B cell (primary cell): Measurements from ENCODE around the gene GPC5. TPM values are rescaled to one million over a fixed set of nuclear protein-coding genes. Genes with fewer than 3 reads are reported as not detected.

Source experiments
- ATAC-seq: fragments of 200-7000 bp; cut with Tn5 transposase; one replicate; pipeline ENCODE4 v1.10.0; 2021; ENCODE audit warnings: low read depth, mild to moderate bottlenecking, moderate number of reproducible peaks, moderate library complexity
- CTCF ChIA-PET: fragments of 350-600 bp; sonication (Branson Sonifier 250); formaldehyde crosslinking; loops from one replicate; lab custom pipeline; 2021; ENCODE audit warnings: antibody characterized with exemption, inconsistent platforms; lab: Charles Lee
- POLR2A ChIA-PET: fragments of 350-600 bp; sonication (Branson Sonifier 250); formaldehyde crosslinking; loops from one replicate; lab custom pipeline; 2021; ENCODE audit warnings: antibody characterized with exemption; lab: Charles Lee
- DNase-seq: peaks from one replicate; pipeline ENCODE4 v3.0.0; 2013
- H2AFZ ChIP-seq: 2 replicates; pipeline ENCODE4 v1.6.1; 2012; ENCODE audit warnings: mild to moderate bottlenecking, low read depth, low read length; ENCODE audit not compliant: insufficient read depth, poor library complexity, severe bottlenecking
- H3K27ac ChIP-seq, 2 donors: 1 replicate in 1 of 2; 2 replicates in 1 of 2; pipeline ENCODE4 v1.5.1; 2012 to 2013; ENCODE audit warnings: low read length in 2 of 2, mild to moderate bottlenecking in 2 of 2, moderate library complexity in 1 of 2
- H3K27me3 ChIP-seq, 4 experiments: fragments of 200-600 bp in 1 of 4; sonication (generic) in 1 of 4; replicated peaks in 1 of 4; 1 replicate in 2 of 4; 2 replicates in 2 of 4; pipeline versions ENCODE4 v1.6.1 to v1.7.0; 2013 to 2016; ENCODE audit warnings: low read length in 3 of 4, mild to moderate bottlenecking in 2 of 4, mixed read lengths in 1 of 4, moderate library complexity in 1 of 4; ENCODE audit not compliant: insufficient read depth in 4 of 4, control insufficient read depth in 3 of 4; ENCODE audit errors: control extremely low read depth in 1 of 4
- H3K36me3 ChIP-seq, 2 experiments: replicated peaks in 1 of 2; 1 replicate in 1 of 2; 2 replicates in 1 of 2; pipeline versions ENCODE4 v1.6.1 to v1.7.1; 2013; ENCODE audit warnings: low read length in 1 of 2; ENCODE audit not compliant: insufficient read depth in 2 of 2, control insufficient read depth in 1 of 2; ENCODE audit errors: control extremely low read depth in 1 of 2, extremely low read depth in 1 of 2
- H3K4me1 ChIP-seq, 2 donors: fragments of 200-600 bp in 1 of 2; sonication (generic) in 1 of 2; 1 replicate in 1 of 2; 2 replicates in 1 of 2; pipeline versions ENCODE4 v1.5.1 to v1.6.1; 2013 to 2017; ENCODE audit warnings: low read length in 2 of 2; ENCODE audit not compliant: control insufficient read depth in 2 of 2, insufficient read depth in 2 of 2
- H3K4me2 ChIP-seq: replicated peaks from 2 replicates; pipeline ENCODE3; 2012; ENCODE audit warnings: mild to moderate bottlenecking, low read depth, low read length; ENCODE audit not compliant: poor library complexity, severe bottlenecking
- H3K4me3 ChIP-seq, 5 experiments: fragments of 200-600 bp in 1 of 5; sonication (generic) in 1 of 5; 1 replicate in 3 of 5; 2 replicates in 2 of 5; pipeline versions ENCODE4 v1.5.1 to v1.7.0; 2011 to 2016; ENCODE audit warnings: low read length in 4 of 5, mild to moderate bottlenecking in 4 of 5, low read depth in 2 of 5, control low read depth in 1 of 5, moderate library complexity in 1 of 5; ENCODE audit not compliant: insufficient read depth in 1 of 5; ENCODE audit errors: control extremely low read depth in 1 of 5, extremely low read depth in 1 of 5
- H3K79me2 ChIP-seq: fragments of 200-600 bp; sonication (generic); one replicate; pipeline ENCODE4 v1.6.0; 2016; ENCODE audit warnings: low read length; ENCODE audit not compliant: control insufficient read depth, insufficient read depth
- H3K9ac ChIP-seq: fragments of 200-600 bp; sonication (generic); 2 replicates; pipeline ENCODE4 v1.6.1; 2017; ENCODE audit warnings: mild to moderate bottlenecking, low read length, moderate library complexity
- H3K9me3 ChIP-seq, 3 donors: one replicate each; pipeline versions ENCODE4 v1.6.1 to v1.7.1; 2013; ENCODE audit warnings: low read length in 2 of 3; ENCODE audit not compliant: control insufficient read depth in 2 of 3, insufficient read depth in 1 of 3; ENCODE audit errors: control extremely low read depth in 1 of 3
- H4K20me1 ChIP-seq: 2 replicates; pipeline ENCODE4 v1.6.0; 2012; ENCODE audit warnings: mild to moderate bottlenecking, low read length; ENCODE audit not compliant: insufficient read depth, control insufficient read depth, poor library complexity, severe bottlenecking
- H3K27ac Mint-ChIP-seq: one replicate; pipeline ENCODE4 v1.8.0; 2021; ENCODE audit warnings: mixed read lengths
- H3K27me3 Mint-ChIP-seq: one replicate; pipeline ENCODE4 v1.8.0; 2021; ENCODE audit warnings: mixed read lengths
- H3K4me1 Mint-ChIP-seq: one replicate; pipeline ENCODE4 v1.8.0; 2021; ENCODE audit warnings: mixed read lengths
- H3K4me3 Mint-ChIP-seq: one replicate; pipeline ENCODE4 v1.8.0; 2021; ENCODE audit warnings: mixed read lengths
- H3K9me3 Mint-ChIP-seq: one replicate; pipeline ENCODE4 v1.8.0; 2022; ENCODE audit warnings: mixed read lengths; ENCODE audit not compliant: insufficient read depth
- CTCF ChIP-seq: fragments of 200-600 bp; IDR thresholded peaks from one replicate; pipeline ENCODE4 v1.8.0; 2022; ENCODE audit warnings: antibody characterized with exemption, mild to moderate bottlenecking
- EZH2 ChIP-seq: IDR thresholded peaks from 2 replicates; pipeline ENCODE4 v1.6.1; 2012; ENCODE audit warnings: borderline replicate concordance, low read depth, mild to moderate bottlenecking, moderate library complexity, low read length; ENCODE audit not compliant: insufficient read depth, poor library complexity, severe bottlenecking
- WGBS: methylation state at CpG from one replicate; pipeline ENCODE4 v1.1.5; 2013; ENCODE audit warnings: missing lambda C conversion rate; ENCODE audit not compliant: insufficient coverage; 5-methylcytosine and 5-hydroxymethylcytosine counted together
- intact Hi-C: fragments of 100-400 bp; cut with micrococcal nuclease; formaldehyde crosslinking; loops from one replicate; pipeline ENCODE4 v1.10.0; 2022
- polyA plus RNA-seq: library from polyadenylated mRNA; depleted of rRNA; stranded (reverse); fragments of >200 nt; gene quantifications from 2 replicates; pipeline ENCODE4 v1.2.3, GENCODE V29; 2012
- total RNA-seq, 2 donors: library from RNA; stranded (reverse); fragments of 120-200 nt in 1 of 2; gene quantifications; 1 replicate in 1 of 2; 2 replicates in 1 of 2; pipeline versions ENCODE4 v1.2.3 to v1.2.4, GENCODE V29; 2013 to 2022

The GPC5 gene
- total and polyA plus RNA-seq, 2 donors (not counting 1 experiment from before 2014, with no cell fraction given), result 0.15 to 0.30 TPM

- H3K27ac Mint-ChIP-seq, result no peak overlapping the region
- Histone ChIP-seq H3K4me2 (no peak overlapping the region), H3K9me3 (no peaks in the 10 kb centered on the region), H3K27ac (no peak overlapping the region), H3K4me3 (no peak overlapping the region), H3K9ac (no peak overlapping the region), H4K20me1 (no peaks in the 10 kb centered on the region), H3K4me1 (no peaks in the 10 kb centered on the region), H3K36me3 (no peaks in the 10 kb centered on the region), H3K79me2 (no peaks in the 10 kb centered on the region), H2AFZ (no peak overlapping the region), H3K27me3 (no peaks in the 10 kb centered on the region)
- peaks cover 4% of the 10 kb centered on the region for H3K9me3 Mint-ChIP-seq
- ChIA-PET CTCF (no interaction called here), POLR2A (no interaction called here)
- WGBS, result no CpG with 5 or more reads among the region's 1 CpG
- TF ChIP-seq CTCF (no peak), EZH2 (no peak)
- intact Hi-C loops, result no loop called here
- no peaks in the 10 kb centered on the region for H3K27me3 Mint-ChIP-seq
- H3K4me3 Mint-ChIP-seq, result no peak overlapping the region
- no peak for ATAC-seq
- no peak for DNase-seq
- H3K4me1 Mint-ChIP-seq, result no peaks in the 10 kb centered on the region
These were observed 407.2 kb downstream of the GPC5 start for GRCh38 chr13:91805605-91806004.

GRCh38 chr13:91809161-91809560 lies 410.7 kb downstream of the GPC5 start:
- H3K27me3 Mint-ChIP-seq, result no peaks in the 10 kb centered on the region
- H3K4me3 ChIP-seq, result no peak overlapping the region
- no peaks in the 10 kb centered on the region for H3K4me1 Mint-ChIP-seq
- no peak overlapping the region for H3K4me2 ChIP-seq
- no peak overlapping the region for H3K27ac ChIP-seq
- no peaks in the 10 kb centered on the region for H4K20me1 ChIP-seq
- ATAC-seq, result no peak
- TF ChIP-seq CTCF (no peak), EZH2 (no peak)
- DNase-seq, result no peak
- H3K9me3 ChIP-seq, result no peaks in the 10 kb centered on the region
- H3K4me1 ChIP-seq, result no peaks in the 10 kb centered on the region
- no peaks in the 10 kb centered on the region for H3K27me3 ChIP-seq
- H2AFZ ChIP-seq, result no peak overlapping the region
- ChIA-PET POLR2A (no interaction called here), CTCF (no interaction called here)
- H3K4me3 Mint-ChIP-seq, result no peak overlapping the region
- no peaks in the 10 kb centered on the region for H3K79me2 ChIP-seq
- H3K27ac Mint-ChIP-seq, result no peak overlapping the region
- H3K9me3 Mint-ChIP-seq, result peaks cover 4% of the 10 kb centered on the region
- no peaks in the 10 kb centered on the region for H3K36me3 ChIP-seq
- no CpG with 5 or more reads among the region's 2 CpGs for WGBS
- intact Hi-C loops, result no loop called here
- H3K9ac ChIP-seq, result no peak overlapping the region
